HG02623 (cell line): ENCODE measurements around the gene WWC2.
"Not testable (repeated sequence)": the region's sequence is repeated elsewhere in the genome, so short reads cannot be mapped to it uniquely, and the experiment has no call there.

Source experiments
- ATAC-seq: cut with Tn5 transposase; IDR thresholded peaks from one replicate; pipeline ENCODE4 v1.9.1; 2021; ENCODE audit warnings: moderate library complexity; ENCODE audit not compliant: unreplicated experiment

The WWC2 gene

GRCh38 chr4:183171484-183172267 is 72.6 kb downstream of the WWC2 start:
- ATAC-seq: no peak

GRCh38 chr4:183172881-183173280 is 73.8 kb downstream of the WWC2 start:
- no peak for ATAC-seq

- ATAC-seq: no peak
These were observed 74.8 kb downstream of the WWC2 start for GRCh38 chr4:183173580-183174526.

GRCh38 chr4:183175631-183176232 is 76.7 kb downstream of the WWC2 start:
- no peak for ATAC-seq

GRCh38 chr4:183177001-183177400 is 77.9 kb downstream of the WWC2 start:
- ATAC-seq: no peak

- no peak for ATAC-seq
These were observed 79.1 kb downstream of the WWC2 start for GRCh38 chr4:183178201-183178600.

GRCh38 chr4:183180096-183180495 is 81.0 kb downstream of the WWC2 start:
- no peak for ATAC-seq

- no peak for ATAC-seq
These were observed 81.6 kb downstream of the WWC2 start for GRCh38 chr4:183180621-183181020.

- no peak for ATAC-seq
These were observed 82.0 kb downstream of the WWC2 start for GRCh38 chr4:183181081-183181480.

- no peak for ATAC-seq
These were observed 84.0 kb downstream of the WWC2 start for GRCh38 chr4:183182873-183183725.

GRCh38 chr4:183183906-183184535 is 85.0 kb downstream of the WWC2 start:
- no peak for ATAC-seq

- ATAC-seq: no peak
These were observed 86.0 kb downstream of the WWC2 start for GRCh38 chr4:183185018-183185417.

GRCh38 chr4:183185559-183185958 is 86.5 kb downstream of the WWC2 start:
- no peak for ATAC-seq

- no peak for ATAC-seq
These were observed 87.8 kb downstream of the WWC2 start for GRCh38 chr4:183186813-183187212.

GRCh38 chr4:183190900-183191527 is 92.0 kb downstream of the WWC2 start:
- ATAC-seq: no peak

GRCh38 chr4:183191630-183192029 is 92.6 kb downstream of the WWC2 start:
- ATAC-seq: no peak

GRCh38 chr4:183192571-183192970 is 93.5 kb downstream of the WWC2 start:
- ATAC-seq: no peak

- ATAC-seq: not testable (repeated sequence)
These were observed 94.8 kb downstream of the WWC2 start for GRCh38 chr4:183193730-183194338.

- no peak for ATAC-seq
These were observed 96.5 kb downstream of the WWC2 start for GRCh38 chr4:183195534-183195933.
